HCT116 (cell line): ENCODE data around the gene VEPH1. TPM values are rescaled to one million over a fixed set of nuclear protein-coding genes. Genes with fewer than 3 reads are reported as not detected.

Source experiments
- ATAC-seq: fragments of 200-7000 bp; cut with Tn5 transposase; 2 replicates; pipeline ENCODE4 v1.9.1; 2020; ENCODE audit warnings: mild to moderate bottlenecking, moderate library complexity
- BruUV-seq: library from RNA; stranded (reverse); fragments of 400-500 nt; replicated peaks from 2 replicates; lab custom pipeline; 2021; lab: Mats Ljungman, UMichigan
- CTCF ChIA-PET: fragments of 300-600 bp; sonication (Branson Sonifier 250); formaldehyde crosslinking; loops from one replicate; lab custom pipeline; 2021; ENCODE audit warnings: antibody characterized with exemption; lab: Charles Lee
- POLR2A ChIA-PET: fragments of 300-600, 350-600 bp; sonication (Branson Sonifier 250); formaldehyde crosslinking; loops from one replicate; lab custom pipeline; 2021; ENCODE audit warnings: antibody characterized with exemption; lab: Charles Lee
- RAD21 ChIA-PET, 2 experiments: fragments of 300-600 bp; sonication (Branson Sonifier 250); formaldehyde crosslinking; loops; one replicate each; lab custom pipeline; 2023; ENCODE audit warnings: low total read pairs in 2 of 2; ENCODE audit not compliant: uncharacterized antibody in 2 of 2, unreplicated experiment in 2 of 2, low non-redundant PET in 1 of 2; lab: Charles Lee
- DNase-seq: peaks from one replicate; pipeline ENCODE4 v3.0.0-alpha.2; 2010; ENCODE audit warnings: low read depth, low spot score
- H2AFZ ChIP-seq: fragments of 200-600 bp; shearing (Covaris generic), sonication (generic); 2 replicates; pipeline ENCODE4 v1.6.1; 2017; ENCODE audit warnings: low read depth, mixed run types, mixed read lengths, antibody characterized with exemption, low read length; ENCODE audit not compliant: poor library complexity, severe bottlenecking
- H3K27ac ChIP-seq: 2 replicates; pipeline ENCODE4 v1.5.1; 2012; ENCODE audit warnings: low read depth, low read length
- H3K27me3 ChIP-seq: fragments of 200-600 bp; sonication (generic); 2 replicates; pipeline ENCODE4 v1.6.1; 2016; ENCODE audit warnings: mixed run types, low read length, mixed read lengths; ENCODE audit not compliant: insufficient read depth
- H3K36me3 ChIP-seq, 2 experiments: fragments of 200-500 bp in 1 of 2; fragments of 200-600 bp in 1 of 2; sonication (Bioruptor generic) in 1 of 2; sonication (generic) in 1 of 2; 2 replicates each; pipeline versions ENCODE4 v1.5.1 to v1.6.1; 2014 to 2016; ENCODE audit warnings: low read length in 2 of 2, inconsistent platforms in 1 of 2, mixed read lengths in 1 of 2, mixed run types in 1 of 2; ENCODE audit not compliant: insufficient read depth in 2 of 2, control insufficient read depth in 1 of 2
- H3K4me1 ChIP-seq, 2 experiments: fragments of 200-600 bp in 1 of 2; sonication (generic) in 1 of 2; 2 replicates each; pipeline versions ENCODE4 v1.5.1 to v1.6.1; 2012 to 2017; ENCODE audit warnings: low read length in 2 of 2, inconsistent platforms in 1 of 2, mild to moderate bottlenecking in 1 of 2, mixed read lengths in 1 of 2, mixed run types in 1 of 2, moderate library complexity in 1 of 2; ENCODE audit not compliant: insufficient read depth in 2 of 2, control insufficient read depth in 1 of 2
- H3K4me2 ChIP-seq: fragments of 200-600 bp; sonication (generic); 2 replicates; pipeline ENCODE4 v1.6.1; 2017; ENCODE audit warnings: mixed run types, low read length, mixed read lengths
- H3K4me3 ChIP-seq, 2 experiments: fragments of 200-600 bp in 1 of 2; sonication (generic) in 1 of 2; replicated peaks in 1 of 2; 2 replicates each; pipeline ENCODE4 v1.5.1; 2011 to 2016; ENCODE audit warnings: low read length in 2 of 2, control low read depth in 1 of 2, low read depth in 1 of 2, mild to moderate bottlenecking in 1 of 2, mixed read lengths in 1 of 2, mixed run types in 1 of 2
- H3K79me2 ChIP-seq: fragments of 200-600 bp; sonication (generic); 2 replicates; pipeline ENCODE4 v1.6.1; 2017; ENCODE audit warnings: mild to moderate bottlenecking, mixed run types, low read length, moderate library complexity, mixed read lengths; ENCODE audit not compliant: insufficient read depth
- H3K9ac ChIP-seq: fragments of 200-600 bp; sonication (generic); 2 replicates; pipeline ENCODE4 v1.6.1; 2016; ENCODE audit warnings: low read length, mixed read lengths
- H3K9me2 ChIP-seq: fragments of 200-600 bp; sonication (generic), shearing (Covaris generic); 2 replicates; pipeline ENCODE4 v1.6.1; 2017; ENCODE audit warnings: mixed run types, mild to moderate bottlenecking, moderate library complexity; ENCODE audit not compliant: insufficient read depth
- H3K9me3 ChIP-seq, 2 experiments: fragments of 200-500 bp in 1 of 2; fragments of 200-600 bp in 1 of 2; sonication (Bioruptor generic) in 1 of 2; sonication (generic) in 1 of 2; 2 replicates each; pipeline ENCODE4 v1.6.1; 2014 to 2017; ENCODE audit warnings: low read length in 2 of 2, mixed read lengths in 2 of 2, inconsistent platforms in 1 of 2, low read depth in 1 of 2, mild to moderate bottlenecking in 1 of 2, mixed run types in 1 of 2, moderate library complexity in 1 of 2; ENCODE audit not compliant: control insufficient read depth in 1 of 2, insufficient read depth in 1 of 2
- H4K20me1 ChIP-seq: fragments of 200-600 bp; sonication (generic), shearing (Covaris generic); 2 replicates; pipeline ENCODE4 v1.6.1; 2017; ENCODE audit warnings: mixed run types, mild to moderate bottlenecking, moderate library complexity; ENCODE audit not compliant: insufficient read depth
- CBX3 ChIP-seq: IDR thresholded peaks from 2 replicates; pipeline ENCODE4 v1.6.1; 2012; ENCODE audit warnings: low read depth
- CTCF ChIP-seq, 3 experiments: fragments of 200-600 bp in 1 of 3; sonication (generic) in 1 of 3; IDR thresholded peaks in 2 of 3; conservative IDR thresholded peaks in 1 of 3; 2 replicates each; pipeline ENCODE4 v1.5.1; 2012 to 2017; ENCODE audit warnings: low read depth in 2 of 3, low read length in 2 of 3, antibody characterized with exemption in 1 of 3, borderline replicate concordance in 1 of 3, control low read depth in 1 of 3, mild to moderate bottlenecking in 1 of 3, mixed read lengths in 1 of 3, mixed run types in 1 of 3, moderate library complexity in 1 of 3; ENCODE audit not compliant: insufficient read depth in 1 of 3
- EGR1 ChIP-seq: IDR thresholded peaks from 2 replicates; pipeline ENCODE4 v1.6.1; 2012; ENCODE audit warnings: low read depth
- ELF1 ChIP-seq: IDR thresholded peaks from 2 replicates; pipeline ENCODE4 v1.6.1; 2012; ENCODE audit warnings: low read depth, borderline replicate concordance
- EZH2phosphoT487 ChIP-seq: fragments of 200-600 bp; IDR thresholded peaks from 2 replicates; pipeline ENCODE4 v1.6.1; 2018; ENCODE audit warnings: antibody characterized with exemption, borderline replicate concordance
- FOSL1 ChIP-seq: IDR thresholded peaks from 2 replicates; pipeline ENCODE4 v1.6.1; 2012; ENCODE audit warnings: low read depth
- JUND ChIP-seq: IDR thresholded peaks from 2 replicates; pipeline ENCODE4 v1.6.1; 2012
- MAX ChIP-seq: IDR thresholded peaks from 2 replicates; pipeline ENCODE4 v1.6.1; 2012
- POLR2AphosphoS5 ChIP-seq: IDR thresholded peaks from 2 replicates; pipeline ENCODE4 v1.6.1; 2011; ENCODE audit warnings: mild to moderate bottlenecking, low read depth, low read length, moderate library complexity
- SIN3A ChIP-seq: IDR thresholded peaks from 2 replicates; pipeline ENCODE4 v1.6.1; 2012; ENCODE audit warnings: low read depth
- YY1 ChIP-seq: IDR thresholded peaks from 2 replicates; pipeline ENCODE4 v1.6.1; 2011; ENCODE audit warnings: low read length, low read depth, moderate library complexity, mild to moderate bottlenecking; ENCODE audit not compliant: insufficient replicate concordance; ENCODE audit errors: extremely low read depth
- ZFX ChIP-seq: fragments of 450-650 bp; IDR thresholded peaks from 2 replicates; pipeline ENCODE4 v1.6.1; 2017
- ZNF274 ChIP-seq: fragments of 200-500 bp; sonication (Bioruptor generic); IDR thresholded peaks from 2 replicates; pipeline ENCODE4 v1.6.1; 2014; ENCODE audit warnings: mild to moderate bottlenecking, low read depth, low read length, inconsistent platforms
- intact Hi-C: fragments of 100-400 bp; cut with micrococcal nuclease; formaldehyde crosslinking; loops from 2 replicates; pipeline ENCODE4 v1.10.0; 2022
- total RNA-seq: library from RNA; stranded (reverse); gene quantifications from one replicate; pipeline ENCODE4 v1.2.1, GENCODE V29; 2021; ENCODE audit not compliant: unreplicated experiment
- TF ChIP-seq, protein P1 (sequence below): IDR thresholded peaks from 2 replicates; pipeline ENCODE4 v1.6.1; 2012; ENCODE audit warnings: low read depth
- TF ChIP-seq, protein P2 (sequence below): IDR thresholded peaks from 2 replicates; pipeline ENCODE4 v1.6.1; 2012

The VEPH1 gene
- total RNA-seq, 1 experiment from 2014 or later, result 4.9 TPM

GRCh38 chr3:157459706-157460105 is 43.5 kb downstream of the VEPH1 start:
- intact Hi-C loops, result no loop called here
- no peak overlapping the region for H3K27ac ChIP-seq
- H3K4me2 ChIP-seq, result no peak overlapping the region
- POLR2A ChIA-PET, result no interaction called here
- H3K9ac ChIP-seq, result no peak overlapping the region
- no peaks in the 10 kb centered on the region for H3K79me2 ChIP-seq
- H3K27me3 ChIP-seq, result no peaks in the 10 kb centered on the region
- H3K9me3 ChIP-seq, result no peaks in the 10 kb centered on the region
- no peak overlapping the region for H2AFZ ChIP-seq
- H3K4me1 ChIP-seq, result no peaks in the 10 kb centered on the region
- no peaks in the 10 kb centered on the region for H4K20me1 ChIP-seq
- RAD21 ChIA-PET, result no interaction called here
- TF ChIP-seq EGR1, result no peak
- no peak for TF ChIP-seq CBX3
- no peak for TF ChIP-seq FOSL1
- TF ChIP-seq JUND, result no peak
- TF ChIP-seq YY1, result no peak
- TF ChIP-seq, protein P1, sequence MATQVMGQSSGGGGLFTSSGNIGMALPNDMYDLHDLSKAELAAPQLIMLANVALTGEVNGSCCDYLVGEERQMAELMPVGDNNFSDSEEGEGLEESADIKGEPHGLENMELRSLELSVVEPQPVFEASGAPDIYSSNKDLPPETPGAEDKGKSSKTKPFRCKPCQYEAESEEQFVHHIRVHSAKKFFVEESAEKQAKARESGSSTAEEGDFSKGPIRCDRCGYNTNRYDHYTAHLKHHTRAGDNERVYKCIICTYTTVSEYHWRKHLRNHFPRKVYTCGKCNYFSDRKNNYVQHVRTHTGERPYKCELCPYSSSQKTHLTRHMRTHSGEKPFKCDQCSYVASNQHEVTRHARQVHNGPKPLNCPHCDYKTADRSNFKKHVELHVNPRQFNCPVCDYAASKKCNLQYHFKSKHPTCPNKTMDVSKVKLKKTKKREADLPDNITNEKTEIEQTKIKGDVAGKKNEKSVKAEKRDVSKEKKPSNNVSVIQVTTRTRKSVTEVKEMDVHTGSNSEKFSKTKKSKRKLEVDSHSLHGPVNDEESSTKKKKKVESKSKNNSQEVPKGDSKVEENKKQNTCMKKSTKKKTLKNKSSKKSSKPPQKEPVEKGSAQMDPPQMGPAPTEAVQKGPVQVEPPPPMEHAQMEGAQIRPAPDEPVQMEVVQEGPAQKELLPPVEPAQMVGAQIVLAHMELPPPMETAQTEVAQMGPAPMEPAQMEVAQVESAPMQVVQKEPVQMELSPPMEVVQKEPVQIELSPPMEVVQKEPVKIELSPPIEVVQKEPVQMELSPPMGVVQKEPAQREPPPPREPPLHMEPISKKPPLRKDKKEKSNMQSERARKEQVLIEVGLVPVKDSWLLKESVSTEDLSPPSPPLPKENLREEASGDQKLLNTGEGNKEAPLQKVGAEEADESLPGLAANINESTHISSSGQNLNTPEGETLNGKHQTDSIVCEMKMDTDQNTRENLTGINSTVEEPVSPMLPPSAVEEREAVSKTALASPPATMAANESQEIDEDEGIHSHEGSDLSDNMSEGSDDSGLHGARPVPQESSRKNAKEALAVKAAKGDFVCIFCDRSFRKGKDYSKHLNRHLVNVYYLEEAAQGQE, result no peak
- no peak for TF ChIP-seq POLR2AphosphoS5
- no peak for TF ChIP-seq EZH2phosphoT487
- TF ChIP-seq, protein P2, sequence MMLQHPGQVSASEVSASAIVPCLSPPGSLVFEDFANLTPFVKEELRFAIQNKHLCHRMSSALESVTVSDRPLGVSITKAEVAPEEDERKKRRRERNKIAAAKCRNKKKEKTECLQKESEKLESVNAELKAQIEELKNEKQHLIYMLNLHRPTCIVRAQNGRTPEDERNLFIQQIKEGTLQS, result no peak
- TF ChIP-seq ELF1, result no peak
- TF ChIP-seq ZFX, result no peak
- TF ChIP-seq SIN3A, result no peak
- no peak for TF ChIP-seq CTCF (IDR thresholded peaks at IDR 0.05 in 2 of 3, conservative IDR thresholded peaks at IDR 0.05 in 1 of 3; ENCODE audit: borderline replicate concordance in 1 of 3, insufficient read depth in 1 of 3, low read depth in 2 of 3, low read length in 2 of 3)
- no peak for TF ChIP-seq MAX
- no peak for TF ChIP-seq ZNF274
- H3K9me2 ChIP-seq, result no peaks in the 10 kb centered on the region
- no peaks in the 10 kb centered on the region for H3K36me3 ChIP-seq
- ATAC-seq (no peak), DNase-seq (no peak)
- no peak overlapping the region for H3K4me3 ChIP-seq
- CTCF ChIA-PET, result no interaction called here
- no TSS peak for BruUV-seq
